HG03196 (cell line): ENCODE results near the gene RSBN1.
"Not testable (repeated sequence)": the region's sequence is repeated elsewhere in the genome, so short reads cannot be mapped to it uniquely, and the experiment has no call there.

Source experiments
- ATAC-seq: cut with Tn5 transposase; IDR thresholded peaks from one replicate; pipeline ENCODE4 v1.9.1; 2021; ENCODE audit not compliant: unreplicated experiment

Gene RSBN1

GRCh38 chr1:113811888-113812660, at the start of gene RSBN1:
Gene RSBN1, minus strand, starts transcription at chr1:113812476. Its CDS starts 64 bp downstream, at chr1:113812412.
- ATAC-seq = peak; percentile 95

GRCh38 chr1:113861641-113862040, 49.4 kb upstream of the RSBN1 start:
- ATAC-seq = no peak

DNA sequence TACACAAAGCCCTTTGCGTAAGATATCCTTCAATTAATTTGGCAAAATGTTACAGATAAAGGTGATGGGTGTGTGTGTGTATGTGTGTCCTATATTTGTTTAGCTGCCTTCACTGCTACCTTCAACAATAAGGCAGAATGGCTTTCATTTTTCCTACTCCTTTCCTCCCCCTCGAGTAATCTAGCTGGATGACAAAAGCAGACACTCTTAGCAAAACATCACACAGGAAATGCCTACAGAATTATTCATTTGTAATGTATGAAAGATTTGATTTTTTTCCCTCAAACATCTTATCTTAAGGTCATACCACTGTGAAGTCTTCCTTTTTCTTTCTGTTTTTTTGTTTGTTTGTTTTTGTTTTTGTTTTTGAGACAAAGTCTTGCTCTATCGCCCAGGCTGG, 48.6 kb upstream of the RSBN1 start:
- no peak for ATAC-seq

GRCh38 chr1:113859478-113860175, 47.4 kb upstream of the RSBN1 start:
- ATAC-seq = peak; percentile 82

DNA sequence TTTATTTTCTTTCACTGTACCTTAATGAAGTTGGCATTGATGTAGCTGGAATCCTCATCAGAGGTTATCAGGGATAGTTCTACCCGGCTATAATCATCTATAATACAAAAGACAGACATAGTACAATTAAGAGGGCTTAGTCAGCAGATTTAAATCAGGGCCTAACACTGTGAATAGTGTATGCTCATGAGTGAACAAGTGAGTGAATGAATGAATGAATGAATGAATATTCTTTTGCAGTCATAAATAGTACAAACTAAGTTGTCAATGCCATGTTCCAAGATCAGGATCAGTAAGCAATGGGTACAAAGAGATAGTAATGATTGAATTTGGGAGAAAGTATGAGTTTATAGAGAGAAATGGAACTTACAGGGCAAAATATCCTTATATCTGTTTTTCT, 46.7 kb upstream of the RSBN1 start:
- no peak for ATAC-seq

DNA sequence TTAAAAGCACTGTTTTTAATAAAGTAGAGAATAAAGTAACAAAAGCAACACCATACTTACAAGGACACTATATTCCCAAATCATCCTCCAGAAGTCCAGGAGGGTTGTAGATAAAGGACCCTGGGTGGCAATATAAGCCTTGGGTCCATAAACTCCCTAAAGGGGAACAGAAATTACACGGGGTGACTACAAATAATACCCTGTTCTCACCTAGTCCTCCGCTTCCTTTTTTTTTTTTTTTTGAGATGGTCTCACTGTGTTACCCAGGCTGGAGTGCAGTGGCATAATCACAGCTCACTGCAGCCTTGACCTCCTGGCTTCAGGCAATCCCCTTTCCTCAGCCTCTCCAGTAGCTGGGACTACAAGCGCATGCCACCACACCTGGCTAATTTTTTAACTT, 46.1 kb upstream of the RSBN1 start:
- ATAC-seq = no peak

DNA sequence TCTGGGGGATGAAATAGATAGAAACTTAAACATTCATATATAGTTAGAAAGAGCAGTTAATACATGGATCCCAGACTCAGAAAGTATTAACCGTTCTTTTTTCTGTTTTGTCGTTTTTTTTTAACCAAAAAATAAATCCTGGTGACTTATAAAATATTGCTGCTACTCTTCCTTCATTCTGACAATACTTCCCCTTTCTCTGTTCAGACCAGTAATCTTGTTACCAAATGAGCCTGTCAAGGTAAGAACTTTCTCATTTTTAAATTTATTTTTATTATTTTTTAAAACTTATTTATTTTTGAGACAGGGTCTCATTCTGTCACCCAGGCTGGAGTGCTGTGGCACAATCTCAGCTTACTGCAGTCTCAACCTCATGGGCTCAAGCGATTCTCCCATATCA, 45.5 kb upstream of the RSBN1 start:
- no peak for ATAC-seq

DNA sequence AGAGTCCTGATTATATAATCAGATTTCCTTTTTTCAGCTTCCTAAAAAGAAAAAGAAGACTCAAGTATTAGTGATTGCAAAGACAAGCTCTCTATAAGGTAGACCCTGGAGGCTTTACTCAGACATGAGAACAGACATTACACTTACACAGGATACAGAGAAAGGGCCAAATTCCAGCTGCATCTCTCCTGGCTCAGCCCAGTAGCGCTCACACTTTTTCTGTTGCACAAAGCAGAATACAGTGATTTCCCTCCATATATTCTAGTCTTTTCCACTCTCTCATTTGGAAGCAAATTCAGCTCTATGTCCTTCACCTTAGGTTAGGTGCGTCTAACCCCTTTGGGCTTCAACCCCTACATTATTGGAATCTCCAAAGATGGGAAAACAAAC, 44.1 kb upstream of the RSBN1 start:
- no peak for ATAC-seq

DNA sequence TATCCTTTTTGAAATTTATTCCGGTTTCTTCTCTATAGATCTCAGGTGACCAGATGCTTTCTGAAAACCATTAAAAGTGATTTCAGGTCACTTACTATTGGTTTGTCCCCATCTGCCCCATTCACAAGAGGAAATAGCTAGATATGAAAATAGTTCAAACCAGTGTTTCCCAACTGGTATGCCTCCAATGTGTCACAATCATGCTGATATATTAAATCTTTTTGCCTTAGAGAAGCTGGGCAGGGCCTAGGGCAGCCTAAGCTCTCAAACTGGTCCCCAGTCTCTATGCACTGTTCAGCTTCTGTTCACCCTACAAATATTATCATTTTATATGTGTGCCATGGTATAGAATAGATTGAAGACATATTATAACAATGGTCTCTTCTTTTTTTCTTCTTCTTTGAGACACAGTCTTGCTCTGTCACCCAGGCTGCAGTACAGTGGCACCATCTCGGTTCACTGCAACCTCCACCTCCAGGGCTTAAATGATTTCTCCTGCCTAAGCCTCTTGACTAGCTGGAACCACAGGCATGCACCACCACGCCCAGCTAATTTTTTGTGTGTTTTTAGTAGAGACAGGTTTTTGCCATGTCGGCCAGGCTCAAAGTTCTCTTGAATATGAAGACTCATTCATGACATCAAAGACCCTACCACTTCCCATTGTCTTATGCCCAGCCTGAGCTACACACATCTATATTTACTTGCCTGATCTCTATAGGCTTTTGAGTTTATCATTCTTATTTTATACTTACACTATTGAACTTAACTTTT, 43.5 kb upstream of the RSBN1 start:
- no peak for ATAC-seq

DNA sequence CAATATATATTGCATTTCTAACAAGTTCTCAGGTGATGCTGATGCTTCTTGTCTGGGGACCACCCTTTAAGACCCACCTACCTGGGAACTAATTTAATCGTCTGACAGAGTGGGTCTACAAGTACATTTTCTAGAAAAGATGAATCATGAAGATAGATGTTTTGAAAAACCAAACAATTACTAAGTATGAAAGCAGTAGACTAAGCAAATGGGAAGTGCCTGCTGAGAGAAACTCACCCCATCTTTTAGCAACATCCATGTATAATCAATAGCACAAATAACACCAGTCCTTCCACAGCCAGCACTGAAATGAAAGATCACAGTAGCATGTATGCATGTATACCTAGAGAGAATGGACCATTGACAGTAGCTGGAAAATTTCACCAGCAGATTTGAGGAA, 42.0 kb upstream of the RSBN1 start:
- ATAC-seq = no peak

- not testable (repeated sequence) for ATAC-seq
Measured at GRCh38 chr1:113852694-113853093, 40.4 kb upstream of the RSBN1 start.

GRCh38 chr1:113850127-113850796, 38.0 kb upstream of the RSBN1 start:
- ATAC-seq = no peak

DNA sequence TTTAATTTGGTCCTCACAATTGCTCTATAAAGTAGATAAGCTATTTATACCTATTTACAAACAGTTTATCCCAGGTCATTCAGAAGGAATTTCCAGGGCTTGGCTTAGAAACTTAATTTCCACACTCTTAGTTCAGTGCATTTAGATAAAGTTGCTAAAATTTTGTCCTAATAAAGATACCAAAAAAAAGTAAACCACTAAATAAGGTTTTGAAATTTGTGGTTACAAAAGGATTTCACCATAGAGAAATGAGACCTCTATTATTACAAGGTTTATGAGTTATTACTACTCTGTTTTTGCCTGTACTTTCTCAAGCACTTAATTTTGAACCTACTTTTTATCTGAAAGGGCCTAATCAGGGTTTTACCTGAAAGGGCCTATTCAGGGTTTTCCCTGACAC, 36.8 kb upstream of the RSBN1 start:
- no peak for ATAC-seq

- no peak for ATAC-seq
Measured at GRCh38 chr1:113846391-113847035, 34.2 kb upstream of the RSBN1 start.

DNA sequence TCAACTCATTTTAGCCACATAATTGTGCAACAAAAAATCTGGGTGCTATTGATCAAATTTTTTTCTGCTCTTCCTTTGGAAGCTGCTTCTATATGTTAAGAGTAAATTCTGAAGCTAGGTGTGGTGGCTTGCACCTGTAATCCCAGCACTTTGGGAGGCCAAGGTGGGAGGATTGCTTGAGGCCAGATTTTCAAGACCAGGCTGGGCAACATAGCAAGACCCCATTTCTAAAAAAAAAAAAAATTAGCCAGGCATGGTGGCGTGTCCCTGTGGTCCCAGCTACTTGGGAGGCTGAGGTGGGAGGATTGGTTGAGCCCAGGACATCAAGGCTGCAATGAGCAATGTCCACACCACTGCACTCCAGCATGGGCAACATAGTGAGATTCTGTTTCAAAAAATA, 24.3 kb upstream of the RSBN1 start:
- ATAC-seq = no peak

- no peak for ATAC-seq
Measured at GRCh38 chr1:113835686-113836290, 23.5 kb upstream of the RSBN1 start.

GRCh38 chr1:113834716-113835115, 22.4 kb upstream of the RSBN1 start:
- ATAC-seq = no peak

DNA sequence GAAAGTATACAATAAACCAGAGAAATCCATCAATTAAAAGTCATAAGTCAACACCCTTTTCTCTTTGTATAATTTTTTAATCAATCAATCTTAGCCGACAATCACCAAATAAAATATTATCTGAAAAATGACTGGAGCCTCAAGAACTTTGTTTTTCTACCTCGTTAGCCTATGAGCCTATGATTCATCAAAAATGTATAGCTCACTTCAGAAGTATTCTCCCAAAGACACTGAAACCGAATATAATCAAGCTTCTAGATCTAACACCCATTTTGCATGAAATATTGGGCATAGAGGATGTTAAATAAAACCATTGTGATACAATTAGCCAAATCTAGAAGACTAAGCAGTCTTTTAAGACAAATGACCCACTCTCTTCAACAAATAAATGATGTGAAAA, 17.8 kb upstream of the RSBN1 start:
- ATAC-seq = no peak

GRCh38 chr1:113821916-113822315, 9.6 kb upstream of the RSBN1 start:
- ATAC-seq = no peak

DNA sequence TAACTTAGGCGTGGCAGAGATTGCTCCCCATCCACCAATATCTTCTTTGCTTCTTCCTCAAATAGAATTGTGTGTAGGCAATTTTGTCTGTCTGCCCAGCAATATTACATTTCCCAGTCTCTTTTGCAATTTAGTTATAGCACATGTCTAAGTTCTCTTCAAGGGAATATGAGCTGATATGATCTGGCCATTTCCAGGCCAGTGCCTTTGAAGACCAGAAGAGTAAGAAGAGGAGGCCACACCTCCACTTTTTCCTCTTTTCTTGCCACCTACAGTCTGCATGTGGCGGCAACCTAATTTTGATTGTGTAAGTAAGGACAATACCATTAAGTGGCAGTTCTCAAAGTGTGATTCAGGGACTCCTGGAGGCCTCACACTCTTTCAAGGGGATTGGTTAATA, 6.3 kb upstream of the RSBN1 start:
- ATAC-seq = no peak
